ENCODE measurements around the gene LRP2. TPM values are rescaled to one million over a fixed set of nuclear protein-coding genes. Genes with fewer than 3 reads are reported as not detected.

Gene LRP2
- total and polyA plus RNA-seq, 10 of the 15 experiments (the other 5 are each of a cell fraction or from before 2014, with no cell fraction given), result 0.01 to 0.19 (median 0.06) TPM; not detected in 5

DNA sequence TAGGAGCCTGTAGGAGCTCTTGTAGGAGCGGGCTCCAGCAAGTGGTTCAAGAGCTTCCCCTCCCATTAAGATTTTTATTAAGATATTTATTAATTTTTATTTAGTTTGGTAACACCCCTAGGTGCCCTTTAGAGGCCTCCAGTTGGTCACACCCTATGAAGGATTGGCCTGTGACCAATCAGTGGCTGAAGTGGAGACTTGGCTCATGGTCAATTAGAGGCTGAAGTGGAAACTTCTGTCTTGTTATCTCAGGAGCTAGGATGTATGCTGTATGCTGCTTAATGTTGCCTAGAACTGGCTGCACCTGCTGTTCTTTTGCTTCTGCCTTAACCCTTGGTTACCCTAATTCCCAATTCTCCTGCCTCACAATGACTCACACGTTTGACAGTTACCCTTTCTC, 244.3 kb downstream of the LRP2 start (continued):
- TF ChIP-seq PRDM15 (CRISPR knock-in tag; IDR thresholded peaks at IDR 0.05) (no peak), ZSCAN29 (IDR thresholded peaks at IDR 0.05) (no peak), NFYA (IDR thresholded peaks at IDR 0.05; ENCODE audit: borderline replicate concordance, low read depth, low read length) (no peak), HDAC2 (IDR thresholded peaks at IDR 0.05) (no peak), ESRRA (IDR thresholded peaks at IDR 0.05; ENCODE audit: low read length) (no peak), IRF4 (IDR thresholded peaks at IDR 0.05; ENCODE audit: low read depth, low read length) (no peak), POU2F2 (IDR thresholded peaks at IDR 0.05; ENCODE audit: borderline replicate concordance, low read depth, low read length) (no peak), MEF2A (IDR thresholded peaks at IDR 0.05; ENCODE audit: insufficient read depth, low read depth, low read length) (no peak)
- TF ChIP-seq, protein P1, sequence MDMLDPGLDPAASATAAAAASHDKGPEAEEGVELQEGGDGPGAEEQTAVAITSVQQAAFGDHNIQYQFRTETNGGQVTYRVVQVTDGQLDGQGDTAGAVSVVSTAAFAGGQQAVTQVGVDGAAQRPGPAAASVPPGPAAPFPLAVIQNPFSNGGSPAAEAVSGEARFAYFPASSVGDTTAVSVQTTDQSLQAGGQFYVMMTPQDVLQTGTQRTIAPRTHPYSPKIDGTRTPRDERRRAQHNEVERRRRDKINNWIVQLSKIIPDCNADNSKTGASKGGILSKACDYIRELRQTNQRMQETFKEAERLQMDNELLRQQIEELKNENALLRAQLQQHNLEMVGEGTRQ (IDR thresholded peaks at IDR 0.05; ENCODE audit: borderline replicate concordance, low read depth, low read length), result no peak

DNA sequence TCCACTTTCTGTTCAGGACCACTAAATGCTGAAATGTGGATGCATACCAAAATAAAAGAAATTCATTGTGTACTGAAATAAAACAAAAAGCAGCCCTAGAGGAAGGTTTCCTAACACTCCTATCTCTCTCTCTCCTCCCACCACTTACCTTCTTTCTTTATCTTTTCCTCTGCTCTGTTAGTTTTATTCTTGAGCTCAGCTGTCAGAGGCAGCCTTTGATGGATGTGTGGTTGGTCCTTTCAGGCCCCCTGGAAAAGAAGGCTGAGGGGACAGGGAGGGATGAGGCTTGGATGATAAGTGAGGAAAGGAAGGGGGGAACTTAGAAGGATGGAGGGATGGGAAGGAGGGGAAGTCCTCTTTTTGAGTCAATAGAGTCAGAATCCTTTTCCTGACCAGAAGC, 245.3 kb downstream of the LRP2 start:
- no peak for DNase-seq (ENCODE audit: low read depth, low spot score)
- CTCF ChIA-PET, result interaction anchor here (1.4 kb wide), 1 partner anchor 15 kb away, joined by 5 read pairs; no protein-coding TSS in a partner anchor
- Histone ChIP-seq H3K27ac (ENCODE audit: control insufficient read depth, insufficient read depth) (no peak overlapping the region), H3K9ac (ENCODE audit: control insufficient read depth, insufficient read depth, low read length) (no peak overlapping the region), H3K79me2 (ENCODE audit: control insufficient read depth, insufficient read depth, low read length) (no peaks in the 10 kb centered on the region), H2AFZ (ENCODE audit: control insufficient read depth, low read depth, low read length) (no peak overlapping the region), H3K36me3 (ENCODE audit: control insufficient read depth in 2 of 2, insufficient read depth in 2 of 2, low read length in 1 of 2) (no peaks in the 10 kb centered on the region), H3K4me1 (ENCODE audit: control insufficient read depth, insufficient read depth, low read length) (no peaks in the 10 kb centered on the region), H3K27me3 (replicated peaks in 1 of 2; ENCODE audit: control insufficient read depth in 2 of 2, insufficient read depth in 2 of 2, low read length in 1 of 2) (peaks cover 0 to 3% of the 10 kb centered on the region in 2 experiments; a peak in 3 of 4 replicates), H3K9me3 (replicated peaks; ENCODE audit: control insufficient read depth, insufficient read depth, low read length) (no peaks in the 10 kb centered on the region), H3K4me3 (no peak overlapping the region), H4K20me1 (ENCODE audit: control insufficient read depth, insufficient read depth) (no peaks in the 10 kb centered on the region), H3K4me2 (ENCODE audit: control insufficient read depth, insufficient read depth) (no peak overlapping the region)
- BruUV-seq (replicated peaks), result no TSS peak
- ATAC-seq, result no peak
- SMC1A ChIA-PET (ENCODE audit: uncharacterized antibody, unreplicated experiment), result interaction anchor here (1.7 kb wide), 1 partner anchor 280 kb away, joined by 3 read pairs; no protein-coding TSS in a partner anchor
- in situ Hi-C loops (cut with MboI) (loop anchor here (25.0 kb wide), 1 partner anchor 795 kb away; no protein-coding TSS in a partner anchor), intact Hi-C loops (cut with micrococcal nuclease; ENCODE audit: unreplicated experiment) (no loop called here)
- no peak for FAIRE-seq
- POLR2A ChIA-PET, result no interaction called here
- RAD21 ChIA-PET (ENCODE audit: unreplicated experiment), result no interaction called here
- TF ChIP-seq SREBF2 (IDR thresholded peaks at IDR 0.05; ENCODE audit: low read length) (no peak), BRCA1 (IDR thresholded peaks at IDR 0.05; ENCODE audit: low read depth, low read length) (no peak), SP1 (IDR thresholded peaks at IDR 0.05; ENCODE audit: low read depth, low read length) (no peak), NR2F1 (conservative IDR thresholded peaks at IDR 0.05) (no peak), MYC (IDR thresholded peaks at IDR 0.05; ENCODE audit: insufficient read depth, insufficient read length, insufficient replicate concordance, low read length, severe bottlenecking) (no peak), POU2F2 (IDR thresholded peaks at IDR 0.05; ENCODE audit: borderline replicate concordance, low read depth, low read length) (no peak), ZNF217 (IDR thresholded peaks at IDR 0.05) (no peak), SRF (IDR thresholded peaks at IDR 0.05; ENCODE audit: low read depth in 2 of 2, low read length in 2 of 2) (no peak), TARDBP (IDR thresholded peaks at IDR 0.05; ENCODE audit: borderline replicate concordance) (no peak)
- TF ChIP-seq, protein P2, sequence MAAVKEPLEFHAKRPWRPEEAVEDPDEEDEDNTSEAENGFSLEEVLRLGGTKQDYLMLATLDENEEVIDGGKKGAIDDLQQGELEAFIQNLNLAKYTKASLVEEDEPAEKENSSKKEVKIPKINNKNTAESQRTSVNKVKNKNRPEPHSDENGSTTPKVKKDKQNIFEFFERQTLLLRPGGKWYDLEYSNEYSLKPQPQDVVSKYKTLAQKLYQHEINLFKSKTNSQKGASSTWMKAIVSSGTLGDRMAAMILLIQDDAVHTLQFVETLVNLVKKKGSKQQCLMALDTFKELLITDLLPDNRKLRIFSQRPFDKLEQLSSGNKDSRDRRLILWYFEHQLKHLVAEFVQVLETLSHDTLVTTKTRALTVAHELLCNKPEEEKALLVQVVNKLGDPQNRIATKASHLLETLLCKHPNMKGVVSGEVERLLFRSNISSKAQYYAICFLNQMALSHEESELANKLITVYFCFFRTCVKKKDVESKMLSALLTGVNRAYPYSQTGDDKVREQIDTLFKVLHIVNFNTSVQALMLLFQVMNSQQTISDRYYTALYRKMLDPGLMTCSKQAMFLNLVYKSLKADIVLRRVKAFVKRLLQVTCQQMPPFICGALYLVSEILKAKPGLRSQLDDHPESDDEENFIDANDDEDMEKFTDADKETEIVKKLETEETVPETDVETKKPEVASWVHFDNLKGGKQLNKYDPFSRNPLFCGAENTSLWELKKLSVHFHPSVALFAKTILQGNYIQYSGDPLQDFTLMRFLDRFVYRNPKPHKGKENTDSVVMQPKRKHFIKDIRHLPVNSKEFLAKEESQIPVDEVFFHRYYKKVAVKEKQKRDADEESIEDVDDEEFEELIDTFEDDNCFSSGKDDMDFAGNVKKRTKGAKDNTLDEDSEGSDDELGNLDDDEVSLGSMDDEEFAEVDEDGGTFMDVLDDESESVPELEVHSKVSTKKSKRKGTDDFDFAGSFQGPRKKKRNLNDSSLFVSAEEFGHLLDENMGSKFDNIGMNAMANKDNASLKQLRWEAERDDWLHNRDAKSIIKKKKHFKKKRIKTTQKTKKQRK (IDR thresholded peaks at IDR 0.05; ENCODE audit: low read depth, low read length), result no peak

All from GM12878 (cell line).